IMR-90 (cell line): ENCODE results near the gene GAB1. TPM values are rescaled to one million over a fixed set of nuclear protein-coding genes. Genes with fewer than 3 reads are reported as not detected.

Source experiments
- ATAC-seq: fragments of 200-7000 bp; cut with Tn5 transposase; 2 replicates; pipeline ENCODE4 v1.9.1; 2020; ENCODE audit warnings: low read depth, mild to moderate bottlenecking, moderate library complexity
- Bru-seq: library from RNA; stranded (reverse); fragments of 400-500 nt; gene quantifications from one replicate; lab custom pipeline; 2021; lab: Mats Ljungman, UMichigan
- BruChase-seq, 2 experiments: library from RNA; stranded (reverse); fragments of 400-500 nt; gene quantifications; one replicate each; lab custom pipeline; 2021; lab: Mats Ljungman, UMichigan
- BruUV-seq: library from RNA; stranded (reverse); fragments of 400-500 nt; replicated peaks from 2 replicates; lab custom pipeline; 2021; lab: Mats Ljungman, UMichigan
- CTCF ChIA-PET: fragments of 300-600 bp; formaldehyde crosslinking; extraction: SDS; loops from one replicate; lab custom pipeline; 2021; ENCODE audit warnings: antibody characterized with exemption; lab: Yijun Ruan, JAX
- POLR2A ChIA-PET: fragments of 300-600 bp; sonication (Branson Sonifier 250); formaldehyde crosslinking; loops from one replicate; lab custom pipeline; 2022; ENCODE audit warnings: antibody characterized with exemption; ENCODE audit not compliant: unreplicated experiment; lab: Charles Lee
- DNase-seq: peaks from one replicate; pipeline ENCODE4 v3.0.0; 2013
- H2AFZ ChIP-seq: replicated peaks from 2 replicates; pipeline ENCODE3; 2013; ENCODE audit warnings: low read length, mild to moderate bottlenecking; ENCODE audit not compliant: poor library complexity
- H2AK5ac ChIP-seq: 2 replicates; pipeline ENCODE4 v1.6.1; 2013; ENCODE audit warnings: low read depth, low read length, inconsistent platforms
- H2AK9ac ChIP-seq: replicated peaks from 2 replicates; pipeline ENCODE3; 2013; ENCODE audit warnings: mild to moderate bottlenecking, low read depth, low read length, moderate library complexity; ENCODE audit not compliant: poor library complexity
- H2BK120ac ChIP-seq: 2 replicates; pipeline ENCODE4 v1.6.1; 2013; ENCODE audit warnings: low read depth, low read length, inconsistent platforms
- H2BK15ac ChIP-seq: 3 replicates; pipeline ENCODE4 v1.6.1; 2013; ENCODE audit warnings: low read depth, low read length, inconsistent platforms
- H2BK20ac ChIP-seq: 2 replicates; pipeline ENCODE4 v1.6.1; 2013; ENCODE audit warnings: low read depth, mild to moderate bottlenecking, inconsistent platforms, low read length, moderate library complexity
- H2BK5ac ChIP-seq: 2 replicates; pipeline ENCODE4 v1.6.1; 2013; ENCODE audit warnings: mild to moderate bottlenecking, low read depth, low read length, inconsistent platforms; ENCODE audit not compliant: poor library complexity, severe bottlenecking
- H3K14ac ChIP-seq: replicated peaks from 2 replicates; pipeline ENCODE4 v1.6.1; 2013; ENCODE audit warnings: low read depth, low read length, inconsistent platforms
- H3K18ac ChIP-seq: 2 replicates; pipeline ENCODE4 v1.6.1; 2013; ENCODE audit warnings: low read depth, low read length, control low read depth
- H3K23ac ChIP-seq: 2 replicates; pipeline ENCODE4 v1.6.1; 2013; ENCODE audit warnings: low read depth, low read length, inconsistent platforms
- H3K27ac ChIP-seq: 2 replicates; pipeline ENCODE4 v1.5.1; 2013; ENCODE audit warnings: mild to moderate bottlenecking, control low read depth, low read length; ENCODE audit not compliant: insufficient read depth
- H3K27me3 ChIP-seq: 2 replicates; pipeline ENCODE4 v1.6.1; 2013; ENCODE audit warnings: low read length; ENCODE audit not compliant: control insufficient read depth, insufficient read depth
- H3K36me3 ChIP-seq: 2 replicates; pipeline ENCODE4 v1.6.1; 2013; ENCODE audit warnings: low read length, mixed read lengths; ENCODE audit not compliant: control insufficient read depth, insufficient read depth
- H3K4ac ChIP-seq: 2 replicates; pipeline ENCODE4 v1.6.1; 2013; ENCODE audit warnings: low read depth, low read length, inconsistent platforms
- H3K4me1 ChIP-seq: 2 replicates; pipeline ENCODE4 v1.6.1; 2013; ENCODE audit warnings: low read length, mixed read lengths; ENCODE audit not compliant: control insufficient read depth, insufficient read depth
- H3K4me2 ChIP-seq: 2 replicates; pipeline ENCODE4 v1.6.1; 2013; ENCODE audit warnings: low read depth, mild to moderate bottlenecking, control low read depth, low read length, moderate library complexity
- H3K4me3 ChIP-seq: 2 replicates; pipeline ENCODE4 v1.5.1; 2013; ENCODE audit warnings: low read depth, mild to moderate bottlenecking, control low read depth, low read length, moderate library complexity; ENCODE audit not compliant: insufficient read depth
- H3K56ac ChIP-seq: 2 replicates; pipeline ENCODE4 v1.6.1; 2013; ENCODE audit warnings: low read length, inconsistent platforms; ENCODE audit not compliant: insufficient read depth; ENCODE audit errors: extremely low read depth
- H3K79me1 ChIP-seq, 2 experiments: 2 replicates each; pipeline ENCODE4 v1.6.1; 2013; ENCODE audit warnings: low read length in 2 of 2, inconsistent platforms in 1 of 2, low read depth in 1 of 2
- H3K9ac ChIP-seq: 2 replicates; pipeline ENCODE4 v1.6.1; 2013; ENCODE audit warnings: low read depth, low read length, control low read depth
- H3K9me1 ChIP-seq: 2 replicates; pipeline ENCODE4 v1.6.1; 2013; ENCODE audit warnings: low read length, inconsistent platforms; ENCODE audit not compliant: insufficient read depth
- H3K9me3 ChIP-seq: 2 replicates; pipeline ENCODE4 v1.6.1; 2013; ENCODE audit warnings: low read length; ENCODE audit not compliant: control insufficient read depth, insufficient read depth
- H4K20me1 ChIP-seq: 2 replicates; pipeline ENCODE4 v1.6.1; 2013; ENCODE audit warnings: low read length, inconsistent platforms; ENCODE audit not compliant: insufficient read depth
- H4K5ac ChIP-seq: 2 replicates; pipeline ENCODE4 v1.6.1; 2013; ENCODE audit warnings: mild to moderate bottlenecking, low read depth, low read length, control low read depth
- H4K8ac ChIP-seq, 2 experiments: 2 replicates each; pipeline ENCODE4 v1.6.1; 2013; ENCODE audit warnings: low read depth in 2 of 2, low read length in 2 of 2, control low read depth in 1 of 2, inconsistent platforms in 1 of 2
- H4K91ac ChIP-seq: 2 replicates; pipeline ENCODE4 v1.6.1; 2013; ENCODE audit warnings: low read depth, low read length, inconsistent platforms; ENCODE audit not compliant: insufficient read depth
- MAZ ChIP-seq: IDR thresholded peaks from 2 replicates; pipeline ENCODE4 v1.6.1; 2012; ENCODE audit warnings: low read depth, mild to moderate bottlenecking, low read length, improper control_type of control experiment, moderate library complexity, borderline replicate concordance
- MXI1 ChIP-seq: IDR thresholded peaks from 2 replicates; pipeline ENCODE4 v1.6.1; 2012; ENCODE audit warnings: low read depth, mild to moderate bottlenecking, low read length, moderate library complexity, borderline replicate concordance
- WGBS, 2 experiments: methylation state at CpG; one replicate each; pipeline versions ENCODE4 v1.1.5 to v1.1.7; 2013; ENCODE audit warnings: missing lambda C conversion rate in 2 of 2; ENCODE audit not compliant: insufficient read length in 1 of 2; ENCODE audit errors: extremely low coverage in 2 of 2; 5-methylcytosine and 5-hydroxymethylcytosine counted together
- dilution Hi-C: fragments of 300-500 bp; cut with HindIII; formaldehyde crosslinking; loops from one replicate; pipeline ENCODE4 v1.14.3; 2018; ENCODE audit warnings: low sequenced_read_pairs; ENCODE audit not compliant: unreplicated experiment
- in situ Hi-C: fragments of 300-500 bp; cut with MboI; formaldehyde crosslinking; loops from 3 replicates; pipeline ENCODE4 v1.14.3; 2019; ENCODE audit warnings: low sequenced_read_pairs, inconsistent platforms, mixed read lengths
- intact Hi-C: fragments of 100-400 bp; cut with micrococcal nuclease; formaldehyde crosslinking; loops from 2 replicates; pipeline ENCODE4 v1.10.0; 2022
- long read RNA-seq: library from polyadenylated mRNA; unstranded; transcript quantifications from one replicate; pipeline ENCODE4 v2.0.0, GENCODE V29; 2021; ENCODE audit not compliant: unreplicated experiment
- polyA plus RNA-seq, 3 experiments: library from polyadenylated mRNA; depleted of rRNA; stranded (reverse); fragments of >200 nt; gene quantifications; 2 replicates each; pipeline ENCODE4 v1.2.3, GENCODE V29; 2012; ENCODE audit warnings: low replicate concordance in 1 of 3
- total RNA-seq: library from RNA; depleted of rRNA; stranded (reverse); fragments of >200 nt; gene quantifications from 2 replicates; pipeline ENCODE4 v1.2.3, GENCODE V29; 2012; rRNA removed

Gene GAB1
- total RNA-seq: 8.9 and 12.0 TPM in 2 replicates
- polyA plus RNA-seq (2012; rRNA removed): 2.8 and 3.4 TPM in 2 replicates
- polyA plus RNA-seq (2012; cell fraction: cytosol; rRNA removed): 1.5 and 1.9 TPM in 2 replicates
- polyA plus RNA-seq (2012; cell fraction: nucleus; rRNA removed; ENCODE audit: low replicate concordance): 1.5 and 12.0 TPM in 2 replicates
- percentile 89 among the genes with signal in this experiment for Bru-seq, nascent RNA
- percentile 79 among the genes with signal in this experiment for BruChase-seq, experiment 1, labeled RNA remaining after a 6-hour chase
- percentile 91 among the genes with signal in this experiment for BruChase-seq, experiment 2, labeled RNA remaining after a 2-hour chase
- long read RNA-seq, partial matches to known transcripts: 0 of 4 reads
- long read RNA-seq, other reads (novel, unspliced or antisense): 4 of 4 reads

- no peak for TF ChIP-seq MXI1
- 0 out of 2 replicates have a peak, but pooled peaks have one; percentile 7 for TF ChIP-seq MAZ
- peak within 1 kb of the TSS; percentile 93 for H3K27ac ChIP-seq
- H2BK15ac ChIP-seq: peak within 1 kb of the TSS; percentile 92; the same call in 2 of the 3 replicates
- ChIA-PET CTCF (no interaction called here), POLR2A (interaction anchor here (0.6 to 0.8 kb wide), 4 partner anchors 8 to 135 kb away, joined by 3 to 5 read pairs (median 4); no protein-coding TSS in a partner anchor)
- H4K91ac ChIP-seq: peak within 1 kb of the TSS; percentile 84
- peak within 1 kb of the TSS; percentile 88 for H2BK5ac ChIP-seq
- peak within 1 kb of the TSS; percentile 94 for H3K4me3 ChIP-seq
- no peaks in the 10 kb centered on the region for H3K9me3 ChIP-seq
- H2BK20ac ChIP-seq: peak within 1 kb of the TSS; percentile 67; the same call in 1 of the 2 replicates
- no peaks in the 10 kb centered on the region for H3K9me1 ChIP-seq
- WGBS, 2 experiments: 0% methylated on average over 34 of the region's 81 CpGs; no CpG with 5 or more reads in 1 of the 2 experiments
- H3K4ac ChIP-seq: peak within 1 kb of the TSS; percentile 91
- H3K23ac ChIP-seq: peak within 1 kb of the TSS; percentile 90
- peak within 1 kb of the TSS; percentile 76 for H3K9ac ChIP-seq
- peak within 1 kb of the TSS; percentile 90 for H2BK120ac ChIP-seq
- peak within 1 kb of the TSS; percentile 71 for H3K18ac ChIP-seq
- H3K4me1 ChIP-seq: peaks cover 2% of the 10 kb centered on the region; the same call in 1 of the 2 replicates
- H3K36me3 ChIP-seq: no peaks in the 10 kb centered on the region
- H2AK9ac ChIP-seq: peak within 1 kb of the TSS; percentile 97
- peak within 1 kb of the TSS; percentile 78 for H3K56ac ChIP-seq
- no peak within 1 kb of the TSS for H2AK5ac ChIP-seq
- peak within 1 kb of the TSS; percentile 88 to 91; a peak in 3 of 4 replicates for H4K8ac ChIP-seq
- peak within 1 kb of the TSS; percentile 97 for H3K14ac ChIP-seq
- H4K20me1 ChIP-seq: peaks cover 17% of the 10 kb centered on the region; the same call in 1 of the 2 replicates
- intact Hi-C loops (loop anchor here (1.0 to 5.0 kb wide), 3 partner anchors 45 to 130 kb away; no protein-coding TSS in a partner anchor), in situ Hi-C loops (loop anchor here (25.0 kb wide), 1 partner anchor 125 kb away; no protein-coding TSS in a partner anchor), dilution Hi-C loops (no loop called here)
- H3K79me1 ChIP-seq: peaks cover 5 to 27% of the 10 kb centered on the region in 2 experiments; a peak in 3 of 4 replicates
- peak; percentile 80 for DNase-seq
- no TSS peak for BruUV-seq
- peak within 1 kb of the TSS; percentile 100 for H2AFZ ChIP-seq
- H3K27me3 ChIP-seq: no peaks in the 10 kb centered on the region
- H4K5ac ChIP-seq: peak within 1 kb of the TSS; percentile 66; the same call in 1 of the 2 replicates
- peak; percentile 64 for ATAC-seq
- peak within 1 kb of the TSS; percentile 80 for H3K4me2 ChIP-seq
Observed at GRCh38 chr4:143336781-143337599, at the start of gene GAB1. GAB1 (plus strand) TSS chr4:143336876; CDS start chr4:143337189, 313 bp downstream.
